Measurements from ENCODE around the gene ZFC3H1. TPM values are rescaled to one million over a fixed set of nuclear protein-coding genes. Genes with fewer than 3 reads are reported as not detected.
A peak's percentile ranks its signal among the peaks of the same experiment; 100 is the strongest.

ZFC3H1 gene
- total RNA-seq, 1 experiment from 2014 or later = 53.4 TPM

GRCh38 chr12:71649401-71649800 lies 14.2 kb downstream of the ZFC3H1 start:
- intact Hi-C loops (cut with micrococcal nuclease; ENCODE audit: unreplicated experiment) = no loop called here
- ChIA-PET CTCF (no interaction called here), POLR2A (ENCODE audit: unreplicated experiment) (no interaction called here)
- H3K36me3 ChIP-seq (ENCODE audit: low read depth) = peaks cover 56% of the 10 kb centered on the region
- no peak overlapping the region for H2AFZ ChIP-seq
- TF ChIP-seq, protein P1, sequence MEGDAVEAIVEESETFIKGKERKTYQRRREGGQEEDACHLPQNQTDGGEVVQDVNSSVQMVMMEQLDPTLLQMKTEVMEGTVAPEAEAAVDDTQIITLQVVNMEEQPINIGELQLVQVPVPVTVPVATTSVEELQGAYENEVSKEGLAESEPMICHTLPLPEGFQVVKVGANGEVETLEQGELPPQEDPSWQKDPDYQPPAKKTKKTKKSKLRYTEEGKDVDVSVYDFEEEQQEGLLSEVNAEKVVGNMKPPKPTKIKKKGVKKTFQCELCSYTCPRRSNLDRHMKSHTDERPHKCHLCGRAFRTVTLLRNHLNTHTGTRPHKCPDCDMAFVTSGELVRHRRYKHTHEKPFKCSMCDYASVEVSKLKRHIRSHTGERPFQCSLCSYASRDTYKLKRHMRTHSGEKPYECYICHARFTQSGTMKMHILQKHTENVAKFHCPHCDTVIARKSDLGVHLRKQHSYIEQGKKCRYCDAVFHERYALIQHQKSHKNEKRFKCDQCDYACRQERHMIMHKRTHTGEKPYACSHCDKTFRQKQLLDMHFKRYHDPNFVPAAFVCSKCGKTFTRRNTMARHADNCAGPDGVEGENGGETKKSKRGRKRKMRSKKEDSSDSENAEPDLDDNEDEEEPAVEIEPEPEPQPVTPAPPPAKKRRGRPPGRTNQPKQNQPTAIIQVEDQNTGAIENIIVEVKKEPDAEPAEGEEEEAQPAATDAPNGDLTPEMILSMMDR (conservative IDR thresholded peaks at IDR 0.05) = no peak
- TF ChIP-seq EZH2 (IDR thresholded peaks at IDR 0.05; ENCODE audit: low read depth) = no peak
- H3K9me2 ChIP-seq (ENCODE audit: insufficient read depth) = no peaks in the 10 kb centered on the region
- H4K20me1 ChIP-seq (ENCODE audit: insufficient read depth) = peaks cover 14% of the 10 kb centered on the region
- H3K4me2 ChIP-seq = no peak overlapping the region
- H3K4me1 ChIP-seq (replicated peaks; ENCODE audit: insufficient read depth) = no peaks in the 10 kb centered on the region
- no peaks in the 10 kb centered on the region for H3K27me3 ChIP-seq (ENCODE audit: insufficient read depth, low read depth)
- H3K4me3 ChIP-seq = no peak overlapping the region
- H3K9me3 ChIP-seq (ENCODE audit: insufficient read depth, low read depth) = peaks cover 8% of the 10 kb centered on the region; the same call in 1 of the 2 replicates
- H3F3A ChIP-seq (ENCODE audit: insufficient read depth, low read depth) = 0 out of 2 replicates have a peak, but pooled peaks cover 3% of the 10 kb centered on the region
- no TSS peak for BruUV-seq (replicated peaks)
- no peak for DNase-seq
- no peak overlapping the region for H3K27ac ChIP-seq
- H3K79me2 ChIP-seq (ENCODE audit: low read depth) = peaks cover 41% of the 10 kb centered on the region

DNA sequence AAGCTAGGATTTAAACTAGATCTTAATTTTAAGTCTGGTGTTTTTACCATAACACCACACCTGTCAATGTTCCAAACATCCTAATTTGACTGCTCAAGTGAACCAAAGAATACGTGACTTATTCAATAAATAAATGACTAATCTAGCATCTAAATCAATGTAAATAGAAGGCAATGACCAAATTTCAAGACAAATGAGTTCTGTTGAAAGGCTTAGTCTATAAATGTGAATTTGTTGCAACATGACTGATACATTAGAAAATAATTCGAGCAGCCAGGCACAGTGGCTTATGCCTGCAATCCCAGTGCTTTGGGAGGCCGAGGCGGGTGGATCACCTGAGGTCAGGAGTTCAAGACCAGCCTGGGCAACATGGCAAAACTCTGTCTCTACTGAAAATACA lies 15.1 kb downstream of the ZFC3H1 start:
- POLR2A ChIA-PET (ENCODE audit: unreplicated experiment) = no interaction called here

GRCh38 chr12:71646512-71646911 lies 17.1 kb downstream of the ZFC3H1 start:
- Histone ChIP-seq H3K4me2 (no peak overlapping the region), H3K9me3 (ENCODE audit: insufficient read depth, low read depth) (no peaks in the 10 kb centered on the region), H3K27me3 (ENCODE audit: insufficient read depth, low read depth) (no peaks in the 10 kb centered on the region), H3K4me3 (no peak overlapping the region), H3K36me3 (ENCODE audit: low read depth) (peaks cover 45% of the 10 kb centered on the region), H2AFZ (no peak overlapping the region), H3K4me1 (replicated peaks; ENCODE audit: insufficient read depth) (no peaks in the 10 kb centered on the region), H3K79me2 (ENCODE audit: low read depth) (peaks cover 12% of the 10 kb centered on the region), H3F3A (ENCODE audit: insufficient read depth, low read depth) (0 out of 2 replicates have a peak, but pooled peaks cover 3% of the 10 kb centered on the region), H3K9me2 (ENCODE audit: insufficient read depth) (no peaks in the 10 kb centered on the region), H3K27ac (no peak overlapping the region), H4K20me1 (ENCODE audit: insufficient read depth) (peaks cover 13% of the 10 kb centered on the region)
- intact Hi-C loops (cut with micrococcal nuclease; ENCODE audit: unreplicated experiment) = no loop called here
- ChIA-PET POLR2A (ENCODE audit: unreplicated experiment) (no interaction called here), CTCF (no interaction called here)
- no peak for DNase-seq
- no peak for TF ChIP-seq EZH2 (IDR thresholded peaks at IDR 0.05; ENCODE audit: low read depth)
- TF ChIP-seq, protein P1 (conservative IDR thresholded peaks at IDR 0.05) = no peak
- BruUV-seq (replicated peaks) = no TSS peak

More for the DNA sequence above, 15.1 kb downstream of the ZFC3H1 start:
- Histone ChIP-seq H3K4me1 (replicated peaks; ENCODE audit: insufficient read depth) (no peaks in the 10 kb centered on the region), H3K9me2 (ENCODE audit: insufficient read depth) (no peaks in the 10 kb centered on the region), H3K27me3 (ENCODE audit: insufficient read depth, low read depth) (no peaks in the 10 kb centered on the region), H3F3A (ENCODE audit: insufficient read depth, low read depth) (0 out of 2 replicates have a peak, but pooled peaks cover 3% of the 10 kb centered on the region), H3K27ac (no peak overlapping the region), H4K20me1 (ENCODE audit: insufficient read depth) (peaks cover 17% of the 10 kb centered on the region), H3K79me2 (ENCODE audit: low read depth) (peaks cover 32% of the 10 kb centered on the region), H3K4me3 (no peak overlapping the region), H3K36me3 (ENCODE audit: low read depth) (peaks cover 51% of the 10 kb centered on the region), H2AFZ (no peak overlapping the region), H3K9me3 (ENCODE audit: insufficient read depth, low read depth) (peaks cover 6% of the 10 kb centered on the region; the same call in 1 of the 2 replicates), H3K4me2 (no peak overlapping the region)
- BruUV-seq (replicated peaks) = no TSS peak
- TF ChIP-seq EZH2 (IDR thresholded peaks at IDR 0.05; ENCODE audit: low read depth) = no peak
- TF ChIP-seq, protein P1 (conservative IDR thresholded peaks at IDR 0.05) = no peak
- intact Hi-C loops (cut with micrococcal nuclease; ENCODE audit: unreplicated experiment) = no loop called here
- peak in 1 of 2 experiments; percentile 42 for DNase-seq
- CTCF ChIA-PET = no interaction called here
